HG03108 (cell line): Measurements from ENCODE around the gene OPRL1.

Source experiments
- ATAC-seq: cut with Tn5 transposase; IDR thresholded peaks from one replicate; pipeline ENCODE4 v1.9.1; 2021; ENCODE audit warnings: moderate library complexity; ENCODE audit not compliant: unreplicated experiment

Gene OPRL1

GRCh38 chr20:64041781-64042053 lies 38.2 kb upstream of the OPRL1 start:
- ATAC-seq = no peak

- no peak for ATAC-seq
Measured at GRCh38 chr20:64042054-64042781, 37.7 kb upstream of the OPRL1 start.

- ATAC-seq = no peak
Measured at GRCh38 chr20:64043768-64044167, 36.1 kb upstream of the OPRL1 start.

- no peak for ATAC-seq
Measured at GRCh38 chr20:64044484-64045247, 35.2 kb upstream of the OPRL1 start.

GRCh38 chr20:64045346-64046011 lies 34.4 kb upstream of the OPRL1 start:
- ATAC-seq = no peak

- no peak for ATAC-seq
Measured at GRCh38 chr20:64047046-64047389, 32.9 kb upstream of the OPRL1 start.

GRCh38 chr20:64047968-64048401 lies 31.9 kb upstream of the OPRL1 start:
- no peak for ATAC-seq

- ATAC-seq = no peak
Measured at GRCh38 chr20:64048402-64049044, 31.4 kb upstream of the OPRL1 start.

GRCh38 chr20:64049060-64049877 lies 30.6 kb upstream of the OPRL1 start, which contains the start of gene SOX18:
SOX18 (minus strand) TSS chr20:64049639; CDS start chr20:64049516, 123 bp downstream.
- ATAC-seq = no peak

GRCh38 chr20:64049878-64050260 lies 30.0 kb upstream of the OPRL1 start:
- no peak for ATAC-seq

GRCh38 chr20:64050261-64051032 lies 29.4 kb upstream of the OPRL1 start:
- ATAC-seq = no peak

- ATAC-seq = no peak
Measured at GRCh38 chr20:64051033-64051452, 28.8 kb upstream of the OPRL1 start.

GRCh38 chr20:64051561-64052325 lies 28.1 kb upstream of the OPRL1 start:
- no peak for ATAC-seq

GRCh38 chr20:64052326-64052722 lies 27.6 kb upstream of the OPRL1 start:
- ATAC-seq = no peak

GRCh38 chr20:64052987-64053840 lies 26.7 kb upstream of the OPRL1 start:
- no peak for ATAC-seq

GRCh38 chr20:64053841-64054661 lies 25.8 kb upstream of the OPRL1 start:
- no peak for ATAC-seq

- no peak for ATAC-seq
Measured at GRCh38 chr20:64055396-64055892, 24.4 kb upstream of the OPRL1 start.
